ENCODE data around the gene TLE7. TPM values are rescaled to one million over a fixed set of nuclear protein-coding genes. Genes with fewer than 3 reads are reported as not detected.

Gene TLE7
- polyA plus RNA-seq, 2 donors, result not detected

DNA sequence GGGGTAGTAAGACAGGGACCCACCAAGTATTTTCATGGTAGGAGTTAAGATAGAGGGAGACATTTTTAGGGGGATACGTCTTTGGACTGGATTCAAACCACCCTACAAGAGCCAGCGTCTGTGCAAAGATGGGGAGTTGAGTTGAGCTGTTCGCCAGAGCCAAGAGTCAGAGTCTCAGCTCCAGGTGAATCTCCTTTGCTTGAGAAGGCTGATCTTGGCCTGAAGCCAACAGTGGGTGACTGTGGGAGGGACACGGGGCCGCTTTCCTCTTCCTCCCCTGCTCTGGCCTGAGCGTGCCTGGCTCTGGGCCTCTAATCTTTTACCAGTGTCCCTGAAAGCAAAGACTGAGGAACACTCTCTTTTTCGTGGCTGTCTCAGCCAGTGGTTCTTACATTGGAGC, 5.4 kb downstream of the TLE7 start:
- no peaks in the 10 kb centered on the region for H3K36me3 ChIP-seq (ENCODE audit: control insufficient read depth in 2 of 2, insufficient read depth in 2 of 2, low read length in 1 of 2)
- no peaks in the 10 kb centered on the region for H3K27me3 ChIP-seq (ENCODE audit: control insufficient read depth in 1 of 2, insufficient read depth in 2 of 2, low read length in 2 of 2)
- no peak overlapping the region for H3K4me3 ChIP-seq (ENCODE audit: low read depth in 1 of 2, low read length in 2 of 2)
- H3K27ac ChIP-seq (ENCODE audit: low read depth in 2 of 2, low read length in 1 of 2), result no peak overlapping the region
- H3K4me1 ChIP-seq (ENCODE audit: control insufficient read depth in 2 of 2, insufficient read depth in 2 of 2, low read length in 1 of 2), result no peaks in the 10 kb centered on the region
- H3K9me3 ChIP-seq (ENCODE audit: control insufficient read depth in 2 of 2, insufficient read depth in 1 of 2, low read depth in 1 of 2, low read length in 1 of 2), result peaks cover 5 to 6% of the 10 kb centered on the region in 2 donors
- WGBS, 2 donors, result 77 to 79% methylated on average over 7 of the region's 7 CpGs

DNA sequence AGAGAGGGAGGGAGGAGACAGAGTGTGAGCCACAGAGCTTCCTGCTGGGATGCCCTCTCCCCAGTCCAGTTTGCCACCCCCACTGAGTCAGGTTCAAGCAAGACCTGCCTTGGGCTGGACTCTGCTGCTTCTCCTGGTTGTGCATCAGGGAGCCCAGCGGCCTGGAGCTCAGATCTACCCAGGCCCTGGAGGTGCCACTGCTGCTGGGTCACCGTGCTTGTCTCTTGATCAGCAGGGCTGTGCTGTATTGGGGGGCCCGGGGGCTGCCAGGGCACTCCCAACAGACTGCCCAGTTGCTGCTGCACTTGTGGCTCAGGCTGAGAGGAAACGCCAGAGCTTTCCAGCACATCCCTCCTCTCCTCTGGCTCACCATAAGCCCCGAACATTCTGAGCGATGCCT, 8.9 kb downstream of the TLE7 start:
- H3K36me3 ChIP-seq (ENCODE audit: control insufficient read depth in 2 of 2, insufficient read depth in 2 of 2, low read length in 1 of 2), result no peaks in the 10 kb centered on the region
- H3K4me1 ChIP-seq (ENCODE audit: control insufficient read depth in 2 of 2, insufficient read depth in 2 of 2, low read length in 1 of 2), result no peaks in the 10 kb centered on the region
- H3K27ac ChIP-seq (ENCODE audit: low read depth in 2 of 2, low read length in 1 of 2), result no peak overlapping the region
- H3K4me3 ChIP-seq (ENCODE audit: low read depth in 1 of 2, low read length in 2 of 2), result no peak overlapping the region
- H3K9me3 ChIP-seq (ENCODE audit: control insufficient read depth in 2 of 2, insufficient read depth in 1 of 2, low read depth in 1 of 2, low read length in 1 of 2), result peaks cover 0 to 11% of the 10 kb centered on the region in 2 donors
- H3K27me3 ChIP-seq (ENCODE audit: control insufficient read depth in 1 of 2, insufficient read depth in 2 of 2, low read length in 2 of 2), result no peaks in the 10 kb centered on the region
- 68 to 80% methylated on average over 6 of the region's 6 CpGs for WGBS, 2 donors

DNA sequence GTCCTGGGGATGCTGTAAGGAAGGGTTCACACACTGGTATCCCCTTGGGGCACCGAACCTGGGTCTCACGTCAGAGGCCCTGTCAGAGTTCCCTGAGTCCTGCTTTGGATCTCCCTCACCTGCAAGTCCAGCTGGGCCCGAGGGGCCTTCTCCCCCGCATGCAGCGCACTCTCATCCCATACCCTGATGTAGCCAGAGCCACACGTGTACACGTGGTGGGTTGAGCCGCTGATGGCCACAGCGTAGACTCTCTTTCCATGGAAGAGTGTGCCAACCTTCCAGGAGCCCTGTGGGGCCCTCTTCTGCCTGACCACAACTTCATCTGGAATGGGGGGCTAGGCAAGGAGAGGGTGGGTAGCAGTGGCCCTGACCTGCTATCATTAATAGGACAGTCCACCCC, 9.9 kb downstream of the TLE7 start:
- WGBS, 2 donors, result 91 to 92% methylated on average over 9 of the region's 9 CpGs
- Histone ChIP-seq H3K4me3 (ENCODE audit: low read depth in 1 of 2, low read length in 2 of 2) (no peak overlapping the region), H3K27me3 (ENCODE audit: control insufficient read depth in 1 of 2, insufficient read depth in 2 of 2, low read length in 2 of 2) (no peaks in the 10 kb centered on the region), H3K36me3 (ENCODE audit: control insufficient read depth in 2 of 2, insufficient read depth in 2 of 2, low read length in 1 of 2) (no peaks in the 10 kb centered on the region), H3K9me3 (ENCODE audit: control insufficient read depth in 2 of 2, insufficient read depth in 1 of 2, low read depth in 1 of 2, low read length in 1 of 2) (peaks cover 0 to 11% of the 10 kb centered on the region in 2 donors), H3K27ac (ENCODE audit: low read depth in 2 of 2, low read length in 1 of 2) (no peak overlapping the region), H3K4me1 (ENCODE audit: control insufficient read depth in 2 of 2, insufficient read depth in 2 of 2, low read length in 1 of 2) (no peaks in the 10 kb centered on the region)

DNA sequence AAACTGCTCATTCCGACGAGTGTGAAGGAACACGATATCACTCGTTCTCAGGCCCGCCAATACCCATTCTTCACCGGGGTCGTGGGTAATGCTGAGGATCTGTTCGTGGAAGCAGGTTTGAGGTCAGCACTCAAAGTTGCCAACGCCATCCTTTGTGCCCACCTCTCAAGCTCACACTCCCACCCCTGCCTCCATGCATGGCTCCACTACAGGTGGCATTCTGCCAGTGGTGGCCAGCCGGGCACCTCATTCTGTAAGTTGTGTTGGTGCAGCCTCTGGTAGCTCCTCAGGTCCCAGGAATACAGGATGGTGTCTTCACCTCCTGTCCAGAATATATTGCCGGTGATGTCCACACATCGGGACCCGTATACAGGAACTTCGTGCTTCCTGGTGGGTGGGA, 10.7 kb downstream of the TLE7 start:
- H3K4me1 ChIP-seq (ENCODE audit: control insufficient read depth in 2 of 2, insufficient read depth in 2 of 2, low read length in 1 of 2), result no peaks in the 10 kb centered on the region
- no peak overlapping the region for H3K27ac ChIP-seq (ENCODE audit: low read depth in 2 of 2, low read length in 1 of 2)
- H3K27me3 ChIP-seq (ENCODE audit: control insufficient read depth in 1 of 2, insufficient read depth in 2 of 2, low read length in 2 of 2), result no peaks in the 10 kb centered on the region
- no peaks in the 10 kb centered on the region for H3K36me3 ChIP-seq (ENCODE audit: control insufficient read depth in 2 of 2, insufficient read depth in 2 of 2, low read length in 1 of 2)
- H3K4me3 ChIP-seq (ENCODE audit: low read depth in 1 of 2, low read length in 2 of 2), result no peak overlapping the region
- WGBS, 2 donors, result 87 to 91% methylated on average over 14 of the region's 14 CpGs
- peaks cover 0 to 12% of the 10 kb centered on the region in 2 donors for H3K9me3 ChIP-seq (ENCODE audit: control insufficient read depth in 2 of 2, insufficient read depth in 1 of 2, low read depth in 1 of 2, low read length in 1 of 2)

DNA sequence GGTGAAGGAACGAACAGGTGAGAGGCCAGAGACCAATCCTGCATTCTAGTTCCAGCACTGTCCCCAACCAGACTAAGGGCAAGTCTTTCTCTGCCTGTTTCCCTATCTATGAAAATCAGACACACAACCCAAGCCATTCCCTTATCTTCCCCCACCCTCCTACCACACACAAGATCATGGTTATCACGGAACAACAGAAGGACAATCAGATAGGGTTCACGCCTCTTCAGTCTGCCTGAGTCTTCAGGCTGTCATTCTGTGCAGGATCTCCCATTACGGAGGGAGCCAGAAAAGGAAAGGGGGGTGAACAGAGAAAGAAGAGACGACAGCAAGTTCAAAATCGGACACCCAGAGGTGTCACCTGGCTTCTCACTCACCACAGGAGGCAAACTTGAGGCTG, 11.1 kb downstream of the TLE7 start:
- Histone ChIP-seq H3K9me3 (ENCODE audit: control insufficient read depth in 2 of 2, insufficient read depth in 1 of 2, low read depth in 1 of 2, low read length in 1 of 2) (peaks cover 0 to 14% of the 10 kb centered on the region in 2 donors), H3K27me3 (ENCODE audit: control insufficient read depth in 1 of 2, insufficient read depth in 2 of 2, low read length in 2 of 2) (no peaks in the 10 kb centered on the region), H3K4me1 (ENCODE audit: control insufficient read depth in 2 of 2, insufficient read depth in 2 of 2, low read length in 1 of 2) (no peaks in the 10 kb centered on the region), H3K27ac (ENCODE audit: low read depth in 2 of 2, low read length in 1 of 2) (no peak overlapping the region), H3K36me3 (ENCODE audit: control insufficient read depth in 2 of 2, insufficient read depth in 2 of 2, low read length in 1 of 2) (no peaks in the 10 kb centered on the region), H3K4me3 (ENCODE audit: low read depth in 1 of 2, low read length in 2 of 2) (no peak overlapping the region)
- 68 to 75% methylated on average over 6 of the region's 6 CpGs for WGBS, 2 donors

DNA sequence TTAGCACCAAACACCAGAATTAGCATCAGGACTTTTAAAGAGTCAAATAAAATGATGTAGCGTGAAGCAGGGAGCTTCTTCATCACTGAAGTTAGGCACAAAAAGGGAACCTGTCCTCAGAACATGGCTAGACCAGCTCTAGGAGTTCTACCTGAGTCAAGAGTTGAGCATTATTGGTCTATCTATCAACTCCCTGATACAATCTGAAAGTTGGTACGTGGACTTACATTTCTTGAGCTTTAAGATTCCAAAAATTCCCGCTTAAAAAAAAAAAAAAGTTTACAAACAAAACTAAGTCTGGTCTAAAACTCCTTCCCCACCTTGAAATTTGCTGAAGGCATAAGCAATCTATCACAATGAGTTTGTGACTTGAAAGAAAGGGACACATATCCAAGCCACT, 12.3 kb downstream of the TLE7 start:
- peaks cover 0 to 14% of the 10 kb centered on the region in 2 donors for H3K9me3 ChIP-seq (ENCODE audit: control insufficient read depth in 2 of 2, insufficient read depth in 1 of 2, low read depth in 1 of 2, low read length in 1 of 2)
- no peak overlapping the region for H3K27ac ChIP-seq (ENCODE audit: low read depth in 2 of 2, low read length in 1 of 2)
- no peaks in the 10 kb centered on the region for H3K27me3 ChIP-seq (ENCODE audit: control insufficient read depth in 1 of 2, insufficient read depth in 2 of 2, low read length in 2 of 2)
- H3K36me3 ChIP-seq (ENCODE audit: control insufficient read depth in 2 of 2, insufficient read depth in 2 of 2, low read length in 1 of 2), result no peaks in the 10 kb centered on the region
- WGBS, 2 donors, result 69 to 80% methylated on average over 3 of the region's 3 CpGs
- H3K4me1 ChIP-seq (ENCODE audit: control insufficient read depth in 2 of 2, insufficient read depth in 2 of 2, low read length in 1 of 2), result no peaks in the 10 kb centered on the region
- no peak overlapping the region for H3K4me3 ChIP-seq (ENCODE audit: low read depth in 1 of 2, low read length in 2 of 2)

DNA sequence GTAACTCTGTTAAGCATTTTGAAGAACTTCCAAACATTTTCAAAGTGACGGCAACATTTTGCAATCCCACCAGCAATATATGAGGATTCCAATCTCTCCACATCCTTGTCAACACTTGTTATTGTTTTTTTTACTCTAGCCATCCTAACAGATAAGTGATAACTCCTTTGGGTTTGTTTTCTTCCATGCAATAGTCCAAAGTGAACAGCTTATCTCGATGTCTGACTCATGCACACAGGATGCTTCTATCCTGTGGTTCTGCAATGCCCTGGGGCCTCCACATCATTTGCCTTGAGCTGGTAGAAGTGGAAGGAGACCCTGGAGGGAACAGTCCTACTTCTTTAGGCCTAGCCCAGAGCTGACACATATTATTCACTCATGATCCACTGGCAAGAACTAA, 13.0 kb downstream of the TLE7 start:
- H3K36me3 ChIP-seq (ENCODE audit: control insufficient read depth in 2 of 2, insufficient read depth in 2 of 2, low read length in 1 of 2), result no peaks in the 10 kb centered on the region
- H3K9me3 ChIP-seq (ENCODE audit: control insufficient read depth in 2 of 2, insufficient read depth in 1 of 2, low read depth in 1 of 2, low read length in 1 of 2), result peaks cover 0 to 14% of the 10 kb centered on the region in 2 donors
- H3K27me3 ChIP-seq (ENCODE audit: control insufficient read depth in 1 of 2, insufficient read depth in 2 of 2, low read length in 2 of 2), result no peaks in the 10 kb centered on the region
- H3K4me1 ChIP-seq (ENCODE audit: control insufficient read depth in 2 of 2, insufficient read depth in 2 of 2, low read length in 1 of 2), result no peaks in the 10 kb centered on the region
- WGBS, 2 donors, result 82 to 87% methylated on average over 2 of the region's 2 CpGs
- H3K27ac ChIP-seq (ENCODE audit: low read depth in 2 of 2, low read length in 1 of 2), result no peak overlapping the region
- no peak overlapping the region for H3K4me3 ChIP-seq (ENCODE audit: low read depth in 1 of 2, low read length in 2 of 2)

DNA sequence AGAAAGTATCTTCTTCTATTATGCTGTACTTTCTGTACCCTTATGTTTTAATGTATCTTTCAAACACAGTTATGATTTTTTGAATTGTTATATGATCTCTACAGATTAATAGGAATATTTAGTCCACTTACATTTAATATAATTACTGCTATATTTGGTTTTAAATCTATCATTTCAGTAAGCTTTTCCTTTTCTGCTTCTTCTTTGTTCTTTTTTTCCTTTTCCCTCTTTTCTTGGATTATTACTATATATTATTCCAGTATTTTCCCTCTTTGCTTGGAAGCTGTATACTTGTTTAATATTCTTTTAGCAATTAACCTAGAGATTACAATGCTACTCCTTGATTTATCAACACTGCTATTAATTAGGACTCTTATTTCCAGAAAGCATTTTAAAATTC, 13.5 kb downstream of the TLE7 start:
- Histone ChIP-seq H3K4me1 (ENCODE audit: control insufficient read depth in 2 of 2, insufficient read depth in 2 of 2, low read length in 1 of 2) (no peaks in the 10 kb centered on the region), H3K4me3 (ENCODE audit: low read depth in 1 of 2, low read length in 2 of 2) (no peak overlapping the region), H3K27me3 (ENCODE audit: control insufficient read depth in 1 of 2, insufficient read depth in 2 of 2, low read length in 2 of 2) (no peaks in the 10 kb centered on the region), H3K9me3 (ENCODE audit: control insufficient read depth in 2 of 2, insufficient read depth in 1 of 2, low read depth in 1 of 2, low read length in 1 of 2) (peaks cover 0 to 14% of the 10 kb centered on the region in 2 donors), H3K36me3 (ENCODE audit: control insufficient read depth in 2 of 2, insufficient read depth in 2 of 2, low read length in 1 of 2) (no peaks in the 10 kb centered on the region), H3K27ac (ENCODE audit: low read depth in 2 of 2, low read length in 1 of 2) (no peak overlapping the region)

DNA sequence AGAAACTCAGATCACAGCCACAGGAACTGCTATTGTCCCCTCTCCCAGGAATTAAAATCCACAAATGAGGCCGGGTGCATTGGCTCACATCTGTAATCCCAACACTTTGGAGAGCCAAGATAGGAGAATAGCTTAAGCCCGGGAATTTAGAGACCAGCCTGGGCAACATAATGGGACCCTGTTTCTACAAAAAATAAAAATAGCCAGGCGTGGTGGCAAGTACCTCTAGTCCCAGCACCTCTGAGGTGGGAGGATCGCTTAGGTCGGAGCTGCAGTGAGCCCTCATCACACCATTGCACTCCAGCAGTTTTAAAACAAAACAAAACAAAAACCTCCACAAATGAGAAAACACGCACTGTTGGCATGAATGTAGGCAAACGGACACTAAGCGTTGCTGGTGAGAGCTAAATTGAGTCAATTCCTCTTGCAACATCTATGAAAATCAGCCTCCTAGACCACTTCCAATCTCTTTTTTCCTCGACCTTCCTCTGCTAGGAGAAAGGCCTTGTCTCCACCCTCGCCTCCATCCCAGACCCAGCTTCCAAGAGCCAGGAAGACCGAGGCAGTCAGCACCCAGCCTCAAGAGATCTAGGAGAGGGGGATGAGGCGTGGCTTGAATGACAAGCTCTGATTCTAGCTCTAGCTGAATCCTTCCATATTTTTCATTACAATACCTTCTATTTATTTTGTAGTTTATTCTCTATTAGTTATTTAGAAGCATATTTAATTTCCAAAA, 14.8 kb downstream of the TLE7 start:
- H3K27me3 ChIP-seq (ENCODE audit: control insufficient read depth in 1 of 2, insufficient read depth in 2 of 2, low read length in 2 of 2), result no peaks in the 10 kb centered on the region

More for the DNA sequence above, 14.8 kb downstream of the TLE7 start:
- Histone ChIP-seq H3K27ac (ENCODE audit: low read depth in 2 of 2, low read length in 1 of 2) (no peak overlapping the region), H3K4me3 (ENCODE audit: low read depth in 1 of 2, low read length in 2 of 2) (no peak overlapping the region), H3K36me3 (ENCODE audit: control insufficient read depth in 2 of 2, insufficient read depth in 2 of 2, low read length in 1 of 2) (no peaks in the 10 kb centered on the region), H3K9me3 (ENCODE audit: control insufficient read depth in 2 of 2, insufficient read depth in 1 of 2, low read depth in 1 of 2, low read length in 1 of 2) (peaks cover 0 to 14% of the 10 kb centered on the region in 2 donors), H3K4me1 (ENCODE audit: control insufficient read depth in 2 of 2, insufficient read depth in 2 of 2, low read length in 1 of 2) (no peaks in the 10 kb centered on the region)
- 64 to 66% methylated on average over 12 of the region's 12 CpGs for WGBS, 2 donors

All from esophagus (tissue), 2 donors.